Activated CD8-positive, alpha-beta T cell treated with anti-CD3 and anti-CD28 coated beads for 36 hours (primary cell): Measurements from ENCODE around the gene RPS4Y2. TPM values are rescaled to one million over a fixed set of nuclear protein-coding genes. Genes with fewer than 3 reads are reported as not detected.

Experiments
- ATAC-seq: fragments of 200-7000 bp; cut with Tn5 transposase; one replicate; pipeline ENCODE4 v1.10.0; 2021; ENCODE audit warnings: mild to moderate bottlenecking, moderate library complexity
- CTCF ChIA-PET: fragments of 350-600 bp; sonication (Branson Sonifier 250); formaldehyde crosslinking; loops from one replicate; lab custom pipeline; 2021; ENCODE audit warnings: antibody characterized with exemption; lab: Charles Lee
- POLR2A ChIA-PET: fragments of 350-600 bp; sonication (Branson Sonifier 250); formaldehyde crosslinking; loops from one replicate; lab custom pipeline; 2021; ENCODE audit warnings: antibody characterized with exemption; lab: Charles Lee
- DNase-seq: peaks from one replicate; pipeline ENCODE4 v3.0.0-alpha.2; 2020
- H3K27ac Mint-ChIP-seq: one replicate; pipeline ENCODE4 v1.8.0; 2021; ENCODE audit warnings: mild to moderate bottlenecking, mixed read lengths
- H3K27me3 Mint-ChIP-seq: one replicate; pipeline ENCODE4 v1.8.0; 2021; ENCODE audit warnings: mixed read lengths
- H3K36me3 Mint-ChIP-seq: one replicate; pipeline ENCODE4 v1.8.0; 2021; ENCODE audit warnings: low read depth, mixed read lengths
- H3K4me1 Mint-ChIP-seq: one replicate; pipeline ENCODE4 v1.8.0; 2021; ENCODE audit warnings: low read depth, mixed read lengths
- H3K4me3 Mint-ChIP-seq: one replicate; pipeline ENCODE4 v1.8.0; 2021; ENCODE audit warnings: mild to moderate bottlenecking, moderate library complexity, mixed read lengths
- H3K9me3 Mint-ChIP-seq: one replicate; pipeline ENCODE4 v1.8.0; 2021; ENCODE audit warnings: mixed read lengths
- CTCF ChIP-seq: fragments of 200-600 bp; IDR thresholded peaks from one replicate; pipeline ENCODE4 v1.8.0; 2022; ENCODE audit warnings: antibody characterized with exemption, mild to moderate bottlenecking
- intact Hi-C: fragments of 100-400 bp; cut with micrococcal nuclease; formaldehyde crosslinking; loops from one replicate; pipeline ENCODE4 v1.10.0; 2022
- total RNA-seq, 2 experiments: library from RNA; stranded (reverse); gene quantifications; one replicate each; pipeline ENCODE4 v1.2.3, GENCODE V29; 2021

Gene RPS4Y2
- total RNA-seq, 2 experiments from 2014 or later = not detected

GRCh38 chrY:20765117-20765516 lies 9.2 kb downstream of the RPS4Y2 start:
- no peak for TF ChIP-seq CTCF
- Mint-ChIP-seq H3K9me3 (no peaks in the 10 kb centered on the region), H3K36me3 (no peaks in the 10 kb centered on the region), H3K27me3 (no peaks in the 10 kb centered on the region), H3K4me1 (peaks cover 20% of the 10 kb centered on the region), H3K4me3 (no peak overlapping the region), H3K27ac (no peak overlapping the region)
- ATAC-seq = no peak
- POLR2A ChIA-PET = no interaction called here
- CTCF ChIA-PET = no interaction called here
- intact Hi-C loops = no loop called here
- no peak for DNase-seq

DNA sequence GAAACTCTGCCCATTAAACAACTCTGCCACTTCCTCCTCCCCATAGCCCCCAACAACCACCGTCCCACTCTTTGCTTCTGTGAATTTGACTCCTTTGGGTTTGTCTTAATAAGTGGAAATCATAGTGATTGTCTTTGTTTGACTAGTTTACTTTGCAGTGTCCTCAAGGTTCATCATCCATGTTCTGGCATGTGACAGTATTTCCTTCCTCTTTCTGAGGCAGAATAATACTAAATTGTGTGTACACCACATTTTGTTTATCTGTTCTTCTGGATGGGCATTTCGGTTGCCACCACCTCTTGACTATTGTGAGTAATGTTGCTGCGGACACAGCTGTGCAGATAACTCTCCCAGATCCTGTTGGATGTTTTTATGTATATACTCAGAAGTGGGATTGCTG lies 14.8 kb downstream of the RPS4Y2 start:
- H3K9me3 Mint-ChIP-seq = no peaks in the 10 kb centered on the region
- no peak for ATAC-seq
- DNase-seq = no peak
- no peak overlapping the region for H3K27ac Mint-ChIP-seq
- H3K4me1 Mint-ChIP-seq = peaks cover 15% of the 10 kb centered on the region
- intact Hi-C loops = no loop called here
- POLR2A ChIA-PET = no interaction called here
- no peak overlapping the region for H3K4me3 Mint-ChIP-seq
- H3K27me3 Mint-ChIP-seq = no peaks in the 10 kb centered on the region
- CTCF ChIA-PET = no interaction called here
- TF ChIP-seq CTCF = no peak
- H3K36me3 Mint-ChIP-seq = no peaks in the 10 kb centered on the region

- TF ChIP-seq CTCF = no peak
- peaks cover 25% of the 10 kb centered on the region for H3K4me1 Mint-ChIP-seq
- H3K27ac Mint-ChIP-seq = no peak overlapping the region
- ATAC-seq = no peak
- no peaks in the 10 kb centered on the region for H3K36me3 Mint-ChIP-seq
- CTCF ChIA-PET = no interaction called here
- no peaks in the 10 kb centered on the region for H3K27me3 Mint-ChIP-seq
- POLR2A ChIA-PET = no interaction called here
- no peak for DNase-seq
- H3K4me3 Mint-ChIP-seq = no peak overlapping the region
- H3K9me3 Mint-ChIP-seq = no peaks in the 10 kb centered on the region
- intact Hi-C loops = no loop called here
Observed at GRCh38 chrY:20776104-20776503, 20.2 kb downstream of the RPS4Y2 start.

DNA sequence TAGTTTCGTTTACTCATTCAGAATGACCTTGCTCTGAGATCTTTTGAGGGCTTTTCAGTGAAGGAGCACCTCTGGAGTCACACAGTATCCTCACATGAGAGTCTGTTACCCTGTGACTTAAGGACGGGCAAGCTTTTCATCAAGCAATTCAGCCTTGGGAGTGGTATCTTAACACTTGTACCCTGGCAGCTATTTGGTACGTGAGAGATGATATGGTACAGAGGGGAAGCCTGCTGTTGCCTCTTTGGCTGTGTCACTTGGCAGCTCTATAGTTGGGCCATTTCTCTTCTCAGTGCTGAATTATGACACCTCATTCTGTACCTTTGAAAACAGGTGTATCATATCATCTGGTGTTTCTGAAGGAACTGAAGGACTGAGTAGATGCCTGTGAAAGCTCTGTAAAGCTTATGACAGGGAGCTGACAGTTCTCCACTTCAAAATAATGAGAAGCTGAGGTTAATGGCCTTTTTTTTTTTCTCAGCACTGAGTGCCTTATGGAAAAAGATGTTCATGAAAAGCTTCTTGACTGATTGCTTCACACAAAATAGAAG lies 24.3 kb downstream of the RPS4Y2 start:
- intact Hi-C loops = no loop called here
- no peak overlapping the region for H3K4me3 Mint-ChIP-seq
- TF ChIP-seq CTCF = no peak
- H3K4me1 Mint-ChIP-seq = peaks cover 52% of the 10 kb centered on the region
- no peaks in the 10 kb centered on the region for H3K27me3 Mint-ChIP-seq
- no peak for DNase-seq
- ATAC-seq = no peak
- no peaks in the 10 kb centered on the region for H3K9me3 Mint-ChIP-seq
- POLR2A ChIA-PET = no interaction called here
- CTCF ChIA-PET = no interaction called here
- H3K27ac Mint-ChIP-seq = no peak overlapping the region
- no peaks in the 10 kb centered on the region for H3K36me3 Mint-ChIP-seq

- DNase-seq (no peak), ATAC-seq (no peak)
- Mint-ChIP-seq H3K4me1 (peaks cover 56% of the 10 kb centered on the region), H3K27ac (no peak overlapping the region), H3K27me3 (no peaks in the 10 kb centered on the region), H3K36me3 (no peaks in the 10 kb centered on the region), H3K4me3 (no peak overlapping the region), H3K9me3 (no peaks in the 10 kb centered on the region)
- ChIA-PET CTCF (no interaction called here), POLR2A (no interaction called here)
- intact Hi-C loops = no loop called here
- no peak for TF ChIP-seq CTCF
Observed at GRCh38 chrY:20780776-20781175, 24.9 kb downstream of the RPS4Y2 start.
